HT-29 (cell line): Measurements from ENCODE around the gene PEBP1. TPM values are rescaled to one million over a fixed set of nuclear protein-coding genes. Genes with fewer than 3 reads are reported as not detected.
"Not testable (repeated sequence)": the region's sequence is repeated elsewhere in the genome, so short reads cannot be mapped to it uniquely, and the experiment has no call there.

ENCODE experiments used
- DNase-seq: peaks from one replicate; pipeline ENCODE4 v3.0.0-alpha.2; 2015; ENCODE audit warnings: low spot score
- total RNA-seq: library from RNA; depleted of rRNA; stranded (reverse); fragments of >200 nt; shearing (Covaris generic); gene quantifications from 2 replicates; pipeline ENCODE4 v1.2.3, GENCODE V29; 2014

The PEBP1 gene
- total RNA-seq, 1 experiment from 2014 or later: 291 TPM

DNA sequence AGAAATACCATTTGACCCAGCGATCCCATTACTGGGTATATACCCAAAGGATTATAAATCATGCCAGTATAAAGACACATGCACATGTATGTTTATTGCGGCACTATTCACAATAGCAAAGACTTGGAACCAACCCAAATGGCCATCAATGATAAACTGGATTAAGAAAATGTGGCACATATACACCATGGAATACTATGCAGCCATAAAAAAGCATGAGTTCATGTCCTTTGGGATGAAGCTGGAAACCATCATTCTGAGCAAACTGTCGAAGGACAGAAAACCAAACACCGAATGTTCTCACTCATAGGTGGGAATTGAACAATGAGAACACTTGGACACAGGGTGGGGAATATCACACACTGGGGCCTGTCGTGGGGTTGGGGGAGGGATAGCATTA lies 6.5 kb upstream of the PEBP1 start:
- DNase-seq: not testable (repeated sequence)

DNA sequence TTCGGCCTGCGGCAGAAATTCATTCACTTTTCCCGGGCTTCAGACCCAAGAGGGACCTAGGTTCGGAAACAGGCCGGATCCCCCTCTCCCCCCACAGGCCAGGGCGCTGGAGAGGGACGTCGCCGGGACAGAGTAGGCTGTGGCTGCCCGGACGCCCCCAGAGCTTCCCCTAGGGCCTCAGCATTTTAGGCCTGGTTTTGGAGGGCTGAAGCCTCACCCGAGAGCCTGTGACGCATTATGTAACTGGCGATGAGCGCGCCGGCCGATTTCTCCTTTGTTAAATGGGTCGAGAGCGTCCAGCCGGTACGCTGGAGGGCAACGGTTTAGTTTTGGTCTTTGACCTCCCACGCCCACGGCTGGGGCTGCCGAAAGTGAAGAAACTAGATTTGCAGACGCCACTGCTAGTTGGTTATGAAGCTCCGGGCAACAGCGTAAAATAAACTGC lies 657 bp downstream of the PEBP1 start:
- DNase-seq: peak; percentile 26

DNA sequence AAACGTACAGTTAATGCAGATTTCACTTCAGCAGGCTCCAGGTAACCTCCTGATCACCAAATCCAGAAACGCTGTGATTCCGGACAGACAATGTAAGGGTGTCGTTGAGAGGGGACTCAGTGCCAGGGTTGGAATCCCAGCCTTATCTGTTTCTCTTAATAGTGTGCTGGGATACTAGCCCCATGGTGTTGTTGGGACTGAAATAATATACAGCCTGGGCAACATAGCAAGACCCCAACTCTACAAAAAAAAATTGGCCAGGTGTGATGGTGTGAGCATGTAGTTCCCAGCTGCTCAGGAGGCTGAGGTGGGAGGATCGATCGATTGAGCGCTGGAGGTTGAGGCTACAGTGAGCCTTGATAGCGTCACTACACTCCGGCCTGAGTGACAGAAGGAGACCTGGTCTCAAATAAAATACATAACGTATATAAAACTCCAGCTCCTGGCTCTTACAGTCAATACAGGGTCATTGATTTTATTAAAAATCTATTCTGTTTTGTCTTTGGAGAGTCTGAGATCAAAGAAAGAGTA lies 1.3 kb downstream of the PEBP1 start:
- DNase-seq: no peak

DNA sequence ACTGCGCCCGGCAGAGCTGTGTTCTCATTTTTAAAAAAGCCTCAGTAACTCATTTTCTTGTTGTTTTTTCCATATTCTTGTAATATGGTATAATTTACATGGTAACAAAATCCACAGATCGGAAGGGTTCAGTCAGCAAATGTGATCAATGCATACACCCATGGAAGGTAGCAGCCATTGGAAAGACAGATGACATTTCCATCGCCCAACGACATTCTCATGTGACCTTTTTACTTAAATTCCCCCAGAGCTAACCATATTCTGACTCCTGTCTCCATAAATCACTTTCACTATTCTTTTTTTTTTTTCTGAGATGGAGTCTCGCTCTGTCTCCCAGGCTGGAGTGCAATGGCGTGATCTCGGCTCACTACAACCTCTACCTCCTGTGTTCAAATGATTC lies 4.9 kb downstream of the PEBP1 start:
- DNase-seq: no peak

DNA sequence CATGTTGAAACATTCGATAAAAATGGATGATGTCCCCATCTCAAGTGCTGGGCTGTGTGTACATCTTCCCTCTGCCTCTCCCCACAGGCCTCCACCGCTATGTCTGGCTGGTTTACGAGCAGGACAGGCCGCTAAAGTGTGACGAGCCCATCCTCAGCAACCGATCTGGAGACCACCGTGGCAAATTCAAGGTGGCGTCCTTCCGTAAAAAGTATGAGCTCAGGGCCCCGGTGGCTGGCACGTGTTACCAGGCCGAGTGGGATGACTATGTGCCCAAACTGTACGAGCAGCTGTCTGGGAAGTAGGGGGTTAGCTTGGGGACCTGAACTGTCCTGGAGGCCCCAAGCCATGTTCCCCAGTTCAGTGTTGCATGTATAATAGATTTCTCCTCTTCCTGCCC lies 8.6 kb downstream of the PEBP1 start:
- DNase-seq: no peak

DNA sequence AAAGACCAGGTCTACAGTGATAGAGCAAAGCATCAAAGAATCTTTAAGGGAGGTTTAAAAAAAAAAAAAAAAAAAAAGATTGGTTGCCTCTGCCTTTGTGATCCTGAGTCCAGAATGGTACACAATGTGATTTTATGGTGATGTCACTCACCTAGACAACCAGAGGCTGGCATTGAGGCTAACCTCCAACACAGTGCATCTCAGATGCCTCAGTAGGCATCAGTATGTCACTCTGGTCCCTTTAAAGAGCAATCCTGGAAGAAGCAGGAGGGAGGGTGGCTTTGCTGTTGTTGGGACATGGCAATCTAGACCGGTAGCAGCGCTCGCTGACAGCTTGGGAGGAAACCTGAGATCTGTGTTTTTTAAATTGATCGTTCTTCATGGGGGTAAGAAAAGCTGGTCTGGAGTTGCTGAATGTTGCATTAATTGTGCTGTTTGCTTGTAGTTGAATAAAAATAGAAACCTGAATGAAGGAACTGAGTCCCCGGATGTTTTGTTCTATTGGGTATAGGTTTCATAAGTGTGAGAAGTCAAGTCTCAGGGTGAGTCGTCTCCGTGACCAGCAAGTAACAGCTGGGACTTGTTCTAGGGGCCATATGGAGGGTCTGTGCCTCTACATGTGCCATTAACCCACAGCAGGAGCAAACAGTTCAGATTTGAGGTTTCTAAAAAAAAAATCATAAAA lies 9.3 kb downstream of the PEBP1 start:
- DNase-seq: no peak

DNA sequence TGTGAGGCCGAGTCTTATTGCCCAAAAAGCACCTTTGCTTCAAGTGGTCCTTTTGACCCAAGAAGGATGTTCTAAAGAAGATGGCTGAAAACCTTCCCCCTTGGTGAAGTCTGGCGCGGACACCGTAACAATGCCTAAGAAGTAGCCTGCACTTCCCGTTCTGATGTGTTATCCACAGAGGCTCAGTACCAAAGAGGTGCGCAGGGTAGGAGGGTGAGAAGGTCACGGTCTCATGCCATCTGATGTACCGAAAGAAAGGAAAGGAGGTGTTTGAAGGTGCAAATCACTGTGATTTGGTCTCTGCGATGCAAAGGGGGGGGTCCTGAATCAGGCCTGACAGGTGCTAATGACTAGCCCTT lies 9.9 kb downstream of the PEBP1 start:
- DNase-seq: no peak

DNA sequence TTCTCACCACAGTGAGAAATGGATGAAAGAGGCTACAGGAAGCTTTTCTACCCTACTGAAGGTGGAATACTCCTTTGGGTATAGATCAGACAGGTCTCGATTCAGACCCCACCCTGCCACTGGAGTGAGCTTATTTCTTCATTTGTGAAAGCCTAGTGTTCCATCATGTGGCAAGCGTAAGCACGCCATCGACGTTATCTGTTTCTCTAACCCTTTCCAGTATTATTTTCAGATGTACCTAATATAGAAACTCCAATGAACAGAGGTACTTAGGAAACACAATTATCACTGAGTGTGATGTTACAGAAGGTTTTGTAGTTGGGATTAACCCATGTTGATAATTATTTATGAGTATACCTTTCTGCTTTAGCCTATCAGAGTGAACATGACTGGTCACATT lies 12.4 kb downstream of the PEBP1 start:
- no peak for DNase-seq

DNA sequence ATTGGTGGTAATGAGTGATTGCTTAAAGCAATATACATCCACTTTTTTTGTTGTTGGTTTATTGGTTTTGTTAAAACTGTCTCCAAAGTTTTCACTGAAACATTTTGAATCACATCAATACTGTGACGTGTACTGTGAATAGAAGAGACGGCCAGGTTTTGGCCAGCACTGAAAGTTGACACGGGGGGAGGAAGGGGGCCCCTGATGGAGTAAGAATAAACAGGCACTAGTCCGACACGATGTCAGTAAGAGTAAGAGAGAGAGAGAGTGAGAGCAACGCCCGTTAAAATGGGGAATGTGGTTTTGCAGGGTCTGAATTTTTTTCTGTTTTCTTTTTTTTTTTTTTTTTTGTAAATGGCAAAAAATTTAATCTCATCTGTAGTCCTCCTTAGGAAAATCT lies 14.7 kb downstream of the PEBP1 start:
- DNase-seq: no peak

DNA sequence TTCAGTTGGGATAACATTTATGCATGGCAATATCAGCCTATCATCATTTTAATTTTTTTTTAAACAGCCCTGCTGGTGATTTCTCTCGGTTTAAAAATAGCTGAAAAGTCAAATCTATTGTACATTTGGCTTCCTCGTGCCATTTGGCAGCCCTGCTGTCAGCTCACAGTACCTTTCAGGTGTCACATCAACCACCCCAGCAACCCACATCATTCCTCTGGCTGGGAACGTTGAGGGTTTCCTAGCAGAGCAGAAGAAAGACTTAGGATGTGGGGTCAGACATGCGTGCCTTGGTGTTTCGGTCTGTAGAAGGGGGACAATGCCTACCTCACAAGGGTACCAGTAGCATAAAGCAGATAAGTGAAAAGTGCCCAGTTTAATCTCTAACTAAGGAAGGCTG lies 15.8 kb downstream of the PEBP1 start:
- DNase-seq: no peak

DNA sequence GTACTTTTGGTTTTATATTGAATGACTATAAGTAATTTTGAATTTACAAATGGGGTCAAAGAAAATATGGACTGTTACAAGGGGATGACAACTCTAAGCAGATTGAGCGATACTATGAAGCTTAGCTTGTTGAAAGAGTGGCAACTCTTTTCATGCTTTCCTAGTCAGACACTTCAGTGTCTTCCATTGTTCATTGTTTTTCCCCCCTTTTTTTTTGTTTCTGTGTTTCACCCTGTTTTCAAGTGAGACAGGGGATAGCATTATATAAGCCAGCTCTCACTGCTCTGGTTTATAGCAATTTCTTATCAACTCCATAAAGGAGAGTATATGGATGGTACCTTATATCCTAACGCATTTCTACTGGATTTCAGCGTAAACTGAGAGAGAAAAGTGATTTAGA lies 24.6 kb downstream of the PEBP1 start:
- no peak for DNase-seq

DNA sequence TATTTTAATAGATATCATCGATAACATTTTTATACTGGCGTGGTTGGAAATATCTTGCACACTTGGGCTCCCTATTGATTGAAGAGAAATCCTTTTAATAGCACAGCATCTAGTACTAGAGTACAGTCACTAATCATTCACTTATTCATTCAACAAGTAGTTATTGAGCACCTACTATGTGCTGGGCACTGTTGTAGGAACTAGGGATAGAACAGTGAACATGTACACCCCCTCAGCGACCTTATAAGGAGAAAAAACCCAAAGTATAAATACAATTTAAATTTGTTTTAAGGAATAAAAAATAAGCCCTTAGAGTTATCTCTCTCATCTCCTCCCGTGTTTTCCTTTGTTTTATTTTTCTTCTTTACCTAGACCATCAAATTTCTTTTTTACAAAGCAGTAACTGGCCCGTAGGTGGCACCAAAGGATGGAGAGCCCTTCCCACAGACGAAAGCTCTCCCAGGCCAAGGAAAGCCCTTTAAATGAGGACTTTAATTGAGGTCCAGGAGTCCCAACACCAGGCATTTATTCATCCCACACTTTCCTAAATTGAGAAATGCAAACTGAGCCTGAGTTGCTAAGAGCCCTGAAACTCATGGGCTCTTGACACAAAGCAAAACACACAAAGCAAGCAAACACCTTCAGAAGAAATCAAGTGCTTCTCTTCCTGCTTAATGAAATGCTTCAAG lies 29.0 kb downstream of the PEBP1 start:
- DNase-seq: peak; percentile 60

DNA sequence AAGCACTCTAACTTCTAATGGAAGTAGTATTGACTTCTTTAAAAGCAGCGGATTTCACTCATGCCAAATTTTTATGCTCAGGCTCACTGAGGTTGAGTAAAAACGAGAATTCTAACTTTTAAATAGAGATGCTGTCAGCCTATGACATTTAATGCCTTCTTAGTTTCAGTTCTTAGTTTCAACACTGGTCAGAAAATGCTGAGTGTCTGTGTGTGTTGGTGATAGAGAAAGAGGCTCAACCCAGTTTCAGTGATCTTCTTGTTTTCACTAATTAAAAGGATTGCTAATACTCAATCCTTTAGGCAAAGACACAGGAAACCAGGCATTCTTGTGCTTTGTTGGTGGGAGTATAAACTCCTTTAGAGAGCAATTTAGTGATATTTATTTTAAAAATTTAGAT lies 31.0 kb downstream of the PEBP1 start:
- DNase-seq: no peak

DNA sequence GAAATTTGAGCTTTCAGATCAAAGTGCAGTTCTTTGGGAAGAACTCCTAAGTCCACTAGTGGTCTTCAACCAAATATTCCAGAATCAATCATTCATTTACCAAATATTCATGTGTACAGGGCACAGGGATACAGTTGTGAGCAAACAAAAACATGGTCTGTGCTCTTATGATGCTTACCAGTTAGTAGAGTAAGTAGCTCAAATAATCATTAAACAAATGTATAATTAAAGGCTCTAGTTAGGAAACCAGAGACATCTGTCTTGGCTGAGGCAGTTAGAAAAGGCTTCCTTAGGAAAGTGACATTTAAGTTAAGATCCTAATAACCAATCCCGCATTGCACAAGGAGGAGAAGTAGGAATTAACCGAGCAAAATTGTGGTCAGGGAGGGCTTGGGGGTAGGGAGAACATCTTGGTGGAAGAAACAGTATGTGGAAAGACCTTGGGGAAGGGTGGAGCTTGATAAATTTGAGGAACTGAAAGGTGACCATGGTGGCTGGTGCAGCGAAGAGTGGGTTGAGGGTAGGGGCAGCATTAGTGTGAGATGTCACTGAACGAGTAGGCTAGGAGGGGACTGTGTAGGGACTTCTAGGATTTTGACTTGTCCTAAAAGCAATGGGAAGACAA lies 40.0 kb downstream of the PEBP1 start:
- DNase-seq: no peak

DNA sequence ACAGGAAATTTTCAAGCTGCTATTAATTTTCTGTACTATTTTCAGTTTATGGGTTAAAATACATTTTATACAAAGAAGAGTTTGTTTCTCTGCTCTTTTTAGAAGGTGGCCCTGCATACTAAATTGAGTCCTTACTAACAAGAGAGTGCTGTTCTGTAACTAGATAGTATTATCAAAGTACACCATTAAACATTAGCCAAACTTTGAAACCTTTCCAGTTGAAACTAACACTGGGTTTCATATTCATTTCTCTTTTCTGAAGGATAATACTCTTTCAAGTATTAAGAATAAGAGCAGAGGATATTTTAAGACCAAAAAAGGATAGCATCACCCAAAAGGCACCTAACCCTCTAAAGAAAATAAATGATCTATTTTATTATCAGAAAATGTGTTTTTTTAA lies 47.2 kb downstream of the PEBP1 start:
- no peak for DNase-seq

DNA sequence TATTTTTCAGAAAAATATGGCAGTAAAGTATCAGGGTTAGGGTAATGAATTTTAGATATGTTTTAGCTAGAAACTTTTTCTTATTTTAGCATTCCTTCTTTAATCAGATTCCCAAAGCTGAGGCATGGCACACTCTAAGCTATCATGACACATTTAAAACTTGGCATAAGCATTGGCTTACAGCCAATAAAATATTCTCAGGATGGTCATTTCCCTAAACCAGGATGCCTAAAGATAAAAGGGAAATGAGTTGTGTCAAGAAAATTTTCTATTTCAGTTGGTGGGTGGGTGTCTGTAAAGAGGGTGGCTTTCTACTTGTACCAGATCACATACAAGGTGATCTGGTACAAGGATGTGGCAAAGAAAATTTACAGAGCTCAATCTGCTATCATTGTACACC lies 47.8 kb downstream of the PEBP1 start:
- DNase-seq: no peak

DNA sequence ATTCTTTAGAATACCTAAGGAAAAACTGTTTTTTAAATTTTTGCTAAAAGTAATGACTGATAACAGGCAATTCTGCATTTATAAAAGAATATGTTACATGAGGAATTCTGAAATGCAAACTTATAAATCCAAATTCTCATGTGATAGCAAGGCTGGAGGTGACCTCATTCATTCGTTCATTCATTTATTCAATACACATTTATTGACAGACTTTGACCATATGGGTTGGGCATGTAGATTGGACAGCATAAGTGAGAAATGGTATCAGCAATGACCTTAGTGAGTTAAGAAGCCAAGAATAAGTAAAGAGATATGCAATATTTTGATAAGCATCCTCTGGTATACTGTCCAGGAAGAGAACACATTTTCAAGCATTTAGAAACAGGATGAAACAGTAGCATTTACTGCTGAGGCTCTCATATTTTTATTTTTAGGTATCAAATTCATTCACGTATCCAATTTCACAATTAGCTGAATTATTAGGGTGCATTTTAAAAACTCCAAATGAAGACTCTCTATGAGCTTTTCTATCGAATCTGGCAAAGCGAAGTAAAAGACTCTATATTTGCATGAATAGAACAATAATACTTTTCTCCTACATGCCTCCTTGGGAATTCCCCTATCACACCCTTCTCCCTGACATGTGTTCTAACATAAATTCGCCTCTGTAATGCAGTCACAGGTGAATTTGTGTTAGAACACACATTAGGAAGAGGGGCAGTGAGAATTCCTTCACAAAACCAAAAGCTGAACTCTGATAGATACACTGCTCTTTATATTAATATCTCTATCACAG lies 49.9 kb downstream of the PEBP1 start:
- DNase-seq: no peak

DNA sequence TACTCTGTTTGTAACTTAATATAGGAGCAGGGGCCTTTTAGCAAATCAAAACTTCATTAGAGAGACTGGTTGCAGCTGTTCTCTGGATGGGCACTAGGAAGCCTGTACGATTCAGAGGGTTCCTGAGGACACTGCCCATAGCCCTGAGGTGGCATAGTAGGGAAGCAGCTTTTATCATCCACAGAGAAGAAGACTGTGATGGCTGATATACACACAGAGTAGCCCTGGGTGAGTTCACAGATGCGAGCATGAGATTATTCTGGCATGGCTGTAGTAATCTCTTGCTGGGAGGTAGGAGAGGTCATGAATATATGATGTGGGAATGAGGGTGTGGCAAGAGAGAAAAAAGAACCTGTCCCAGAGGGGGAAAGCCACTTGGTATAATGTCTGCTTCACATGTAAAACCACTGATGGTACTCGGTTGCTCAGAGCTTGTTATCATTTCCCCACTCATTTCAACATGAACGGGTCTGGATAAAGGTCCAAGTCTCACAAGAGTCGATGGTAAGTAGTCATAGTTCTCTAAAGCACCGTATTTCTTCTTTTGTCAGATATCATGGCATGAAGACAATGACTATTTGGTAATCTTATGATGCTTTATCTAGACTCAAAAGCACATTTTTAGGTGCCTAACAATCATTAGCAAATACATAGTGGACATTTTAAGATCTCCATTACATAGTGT lies 52.0 kb downstream of the PEBP1 start:
- no peak for DNase-seq

DNA sequence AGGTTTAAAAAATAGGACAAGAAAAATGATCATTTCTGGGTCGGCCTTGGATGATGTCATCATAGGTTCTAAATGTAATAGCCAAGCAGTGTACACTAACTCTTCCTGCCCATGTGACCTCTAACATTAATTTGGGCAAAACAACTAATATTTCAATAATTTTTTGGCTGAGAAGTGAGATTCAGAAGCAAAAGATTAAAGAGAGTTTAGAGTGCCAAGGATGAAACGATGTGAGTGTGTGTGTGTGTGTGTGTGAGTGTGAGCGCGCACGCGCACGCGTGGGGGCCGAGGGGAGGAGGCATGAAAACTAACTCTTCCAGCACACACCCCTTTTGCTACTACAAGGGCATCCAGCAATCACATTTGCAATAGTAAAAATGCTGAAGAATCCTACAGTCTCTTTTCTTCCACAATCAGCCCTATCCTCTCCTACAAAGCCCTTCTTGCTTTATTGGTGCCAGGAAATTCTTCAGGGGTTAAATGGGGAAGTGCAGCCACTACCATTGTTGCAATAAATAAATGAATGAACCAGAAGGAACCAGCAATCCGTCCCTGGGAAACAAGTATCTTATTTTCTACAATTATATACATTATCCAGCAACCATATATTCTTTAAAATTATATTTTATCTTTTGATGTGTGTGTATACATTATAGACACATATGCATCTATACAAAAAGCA lies 52.9 kb downstream of the PEBP1 start:
- DNase-seq: no peak

DNA sequence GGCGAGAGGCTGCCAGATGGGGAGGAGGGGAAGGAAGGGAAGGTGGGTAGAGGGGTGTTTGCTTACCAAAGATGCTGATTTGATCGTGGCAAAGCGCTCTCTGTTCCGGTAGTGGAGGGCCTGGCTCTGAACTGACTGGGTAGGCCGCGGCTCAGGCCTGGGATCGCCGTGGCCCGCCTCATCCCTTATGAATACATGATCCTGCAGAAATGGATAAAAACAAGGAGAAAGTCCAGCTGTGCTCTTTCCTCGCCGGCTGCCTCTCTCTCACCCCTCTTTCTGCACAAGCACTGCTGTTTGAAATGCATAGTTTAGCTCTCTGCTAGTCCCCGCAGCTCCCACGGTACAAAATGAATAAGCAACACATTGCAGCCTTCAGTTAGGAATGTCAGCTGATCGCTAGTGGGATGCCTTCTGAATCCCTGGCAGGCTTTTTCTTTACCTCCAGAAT lies 53.8 kb downstream of the PEBP1 start:
- DNase-seq: no peak

DNA sequence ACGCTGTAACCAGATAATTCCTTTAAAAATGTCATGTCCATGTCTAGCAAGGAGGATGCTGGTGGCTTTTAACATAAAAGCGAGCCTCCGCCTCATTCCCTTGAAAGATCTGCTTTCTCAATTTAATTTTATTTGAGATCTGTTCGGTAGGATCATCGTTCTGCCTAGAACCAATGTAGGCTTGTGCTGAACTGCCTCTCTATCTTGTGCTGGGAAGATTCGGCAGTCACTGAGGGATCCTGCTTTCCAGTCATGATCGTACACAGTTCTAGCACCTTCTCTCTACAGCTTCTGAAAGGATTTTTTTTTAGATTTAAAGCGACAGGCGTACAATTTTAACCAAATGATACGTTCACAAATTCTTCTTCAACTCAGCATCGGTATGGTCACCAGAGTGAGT lies 54.3 kb downstream of the PEBP1 start:
- DNase-seq: no peak
